Liver (tissue), 9 donors: Measurements from ENCODE around the gene MT1M. TPM values are rescaled to one million over a fixed set of nuclear protein-coding genes. Genes with fewer than 3 reads are reported as not detected.

Source experiments
- DNase-seq: peaks from one replicate; pipeline ENCODE4 v3.0.0-alpha.2; 2017; ENCODE audit warnings: low spot score
- H3K27ac ChIP-seq, 2 donors: one replicate each; pipeline ENCODE4 v1.7.0; 2013; ENCODE audit warnings: inconsistent platforms in 2 of 2, low read length in 2 of 2, control low read depth in 1 of 2, low read depth in 1 of 2, mild to moderate bottlenecking in 1 of 2
- H3K27me3 ChIP-seq, 4 donors: one replicate each; pipeline versions ENCODE4 v1.6.1 to v1.7.0; 2013; ENCODE audit warnings: low read length in 3 of 4, inconsistent platforms in 1 of 4, mild to moderate bottlenecking in 1 of 4, moderate library complexity in 1 of 4; ENCODE audit not compliant: control insufficient read depth in 4 of 4, insufficient read depth in 4 of 4
- H3K36me3 ChIP-seq, 4 donors: one replicate each; pipeline versions ENCODE4 v1.6.1 to v1.7.0; 2013; ENCODE audit warnings: low read length in 3 of 4, mild to moderate bottlenecking in 3 of 4, low read depth in 1 of 4, moderate library complexity in 1 of 4; ENCODE audit not compliant: control insufficient read depth in 4 of 4, insufficient read depth in 3 of 4
- H3K4me1 ChIP-seq, 4 donors: one replicate each; pipeline versions ENCODE4 v1.6.1 to v1.7.0; 2013; ENCODE audit warnings: low read length in 3 of 4, mild to moderate bottlenecking in 3 of 4, moderate library complexity in 1 of 4; ENCODE audit not compliant: control insufficient read depth in 4 of 4, insufficient read depth in 4 of 4
- H3K4me3 ChIP-seq, 3 donors: one replicate each; pipeline versions ENCODE4 v1.6.1 to v1.7.0; 2013; ENCODE audit warnings: low read length in 3 of 3, control low read depth in 1 of 3, low read depth in 1 of 3, mild to moderate bottlenecking in 1 of 3
- H3K9ac ChIP-seq, 2 donors: one replicate each; pipeline ENCODE4 v1.7.0; 2013; ENCODE audit warnings: low read length in 2 of 2, mild to moderate bottlenecking in 2 of 2, moderate library complexity in 2 of 2, control low read depth in 1 of 2, low read depth in 1 of 2
- H3K9me3 ChIP-seq, 4 donors: one replicate each; pipeline versions ENCODE4 v1.6.1 to v1.7.0; 2013; ENCODE audit warnings: low read length in 3 of 4; ENCODE audit not compliant: control insufficient read depth in 4 of 4
- ATF3 ChIP-seq: IDR thresholded peaks from 2 replicates; pipeline ENCODE4 v1.6.1; 2016; ENCODE audit warnings: antibody characterized with exemption
- FOXA1 ChIP-seq: IDR thresholded peaks from 2 replicates; pipeline ENCODE4 v1.6.1; 2016; ENCODE audit warnings: antibody characterized with exemption
- FOXA2 ChIP-seq: IDR thresholded peaks from 2 replicates; pipeline ENCODE4 v1.6.1; 2016; ENCODE audit warnings: antibody characterized with exemption
- GABPA ChIP-seq, 2 donors: IDR thresholded peaks in 1 of 2; conservative IDR thresholded peaks in 1 of 2; 2 replicates each; pipeline ENCODE4 v1.6.1; 2016; ENCODE audit warnings: antibody characterized with exemption in 2 of 2, mild to moderate bottlenecking in 1 of 2, moderate library complexity in 1 of 2
- HNF4A ChIP-seq, 2 donors: conservative IDR thresholded peaks; 2 replicates each; pipeline ENCODE4 v1.6.1; 2016; ENCODE audit warnings: antibody characterized with exemption in 2 of 2, mild to moderate bottlenecking in 2 of 2
- HNF4G ChIP-seq: IDR thresholded peaks from 2 replicates; pipeline ENCODE4 v1.6.1; 2016; ENCODE audit warnings: antibody characterized with exemption
- JUND ChIP-seq, 2 donors: IDR thresholded peaks; 2 replicates each; pipeline ENCODE4 v1.6.1; 2016; ENCODE audit warnings: antibody characterized with exemption in 2 of 2
- NR2F2 ChIP-seq: IDR thresholded peaks from 2 replicates; pipeline ENCODE4 v1.6.1; 2016; ENCODE audit warnings: antibody characterized with exemption
- RAD21 ChIP-seq, 2 donors: IDR thresholded peaks; 2 replicates each; pipeline ENCODE4 v1.6.1; 2016; ENCODE audit warnings: antibody characterized with exemption in 2 of 2, mild to moderate bottlenecking in 2 of 2
- REST ChIP-seq: IDR thresholded peaks from 2 replicates; pipeline ENCODE4 v1.6.1; 2016; ENCODE audit warnings: antibody characterized with exemption, mild to moderate bottlenecking
- RXRA ChIP-seq, 2 donors: IDR thresholded peaks; 2 replicates each; pipeline ENCODE4 v1.6.1; 2017 to 2018; ENCODE audit warnings: antibody characterized with exemption in 2 of 2, mild to moderate bottlenecking in 1 of 2
- SP1 ChIP-seq: IDR thresholded peaks from 2 replicates; pipeline ENCODE4 v1.6.1; 2018; ENCODE audit warnings: antibody characterized with exemption, mild to moderate bottlenecking
- TAF1 ChIP-seq: conservative IDR thresholded peaks from 2 replicates; pipeline ENCODE4 v1.6.1; 2016; ENCODE audit warnings: antibody characterized with exemption, mild to moderate bottlenecking
- WGBS: extraction: QIAGEN DNeasy Blood & Tissue Kit; methylation state at CpG from one replicate; pipeline ENCODE4 v1.1.7; 2013; 5-methylcytosine and 5-hydroxymethylcytosine counted together
- polyA plus RNA-seq, 2 donors: library from polyadenylated mRNA; stranded (reverse) in 1 of 2; unstranded in 1 of 2; fragments of 200-250 nt in 1 of 2; fragments of >200 nt in 1 of 2; fragmentation: Nextera tagmentation in 1 of 2; extraction: Ambion mirVana in 1 of 2; gene quantifications; one replicate each; pipeline versions ENCODE4 v1.2.1 to v1.2.3, GENCODE V29; 2013 to 2015
- total RNA-seq, 2 donors: library from RNA; depleted of rRNA; stranded (reverse); fragments of >200 nt; gene quantifications; one replicate each; pipeline ENCODE4 v1.2.3, GENCODE V29; 2014
- TF ChIP-seq, protein P1 (sequence below): fragments of 150-350 bp; IDR thresholded peaks from 2 replicates; pipeline ENCODE4 v1.5.1; 2017; ENCODE audit warnings: improper control_type of control experiment, low read depth, low read length; ENCODE audit not compliant: missing input control
- TF ChIP-seq, protein P2 (sequence below): IDR thresholded peaks from 2 replicates; pipeline ENCODE4 v1.6.1; 2016; ENCODE audit warnings: antibody characterized with exemption
- donor health status: healthy.
- donor health status: healthy.
- donor health status: healthy.
- donor health status: healthy.
- donor health status: healthy.

Gene MT1M
- total and polyA plus RNA-seq, 4 donors = 20.4 to 343 (median 194) TPM

- Histone ChIP-seq H3K36me3 (no peaks in the 10 kb centered on the region), H3K27me3 (no peaks in the 10 kb centered on the region), H3K9me3 (no peaks in the 10 kb centered on the region), H3K27ac (peak overlapping the region in 1 of 2 donors; percentile 87), H3K4me3 (no peak overlapping the region), H3K9ac (no peak overlapping the region), H3K4me1 (peaks cover 0 to 32% (median 10%) of the 10 kb centered on the region in 4 donors)
- 81% methylated on average over 9 of the region's 9 CpGs for WGBS
- DNase-seq = no peak
- TF ChIP-seq SP1 = no peak
- no peak for TF ChIP-seq FOXA2
- TF ChIP-seq, protein P1, sequence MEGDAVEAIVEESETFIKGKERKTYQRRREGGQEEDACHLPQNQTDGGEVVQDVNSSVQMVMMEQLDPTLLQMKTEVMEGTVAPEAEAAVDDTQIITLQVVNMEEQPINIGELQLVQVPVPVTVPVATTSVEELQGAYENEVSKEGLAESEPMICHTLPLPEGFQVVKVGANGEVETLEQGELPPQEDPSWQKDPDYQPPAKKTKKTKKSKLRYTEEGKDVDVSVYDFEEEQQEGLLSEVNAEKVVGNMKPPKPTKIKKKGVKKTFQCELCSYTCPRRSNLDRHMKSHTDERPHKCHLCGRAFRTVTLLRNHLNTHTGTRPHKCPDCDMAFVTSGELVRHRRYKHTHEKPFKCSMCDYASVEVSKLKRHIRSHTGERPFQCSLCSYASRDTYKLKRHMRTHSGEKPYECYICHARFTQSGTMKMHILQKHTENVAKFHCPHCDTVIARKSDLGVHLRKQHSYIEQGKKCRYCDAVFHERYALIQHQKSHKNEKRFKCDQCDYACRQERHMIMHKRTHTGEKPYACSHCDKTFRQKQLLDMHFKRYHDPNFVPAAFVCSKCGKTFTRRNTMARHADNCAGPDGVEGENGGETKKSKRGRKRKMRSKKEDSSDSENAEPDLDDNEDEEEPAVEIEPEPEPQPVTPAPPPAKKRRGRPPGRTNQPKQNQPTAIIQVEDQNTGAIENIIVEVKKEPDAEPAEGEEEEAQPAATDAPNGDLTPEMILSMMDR = no peak
- no peak for TF ChIP-seq RAD21 (IDR thresholded peaks at IDR 0.05)
- TF ChIP-seq ATF3 = no peak
- no peak for TF ChIP-seq FOXA1
- no peak for TF ChIP-seq TAF1
- TF ChIP-seq HNF4G = no peak
- TF ChIP-seq HNF4A (conservative IDR thresholded peaks at IDR 0.05) = no peak
- no peak for TF ChIP-seq REST
- TF ChIP-seq GABPA (IDR thresholded peaks at IDR 0.05 in 1 of 2, conservative IDR thresholded peaks at IDR 0.05 in 1 of 2) = no peak
- no peak for TF ChIP-seq JUND (IDR thresholded peaks at IDR 0.05)
- TF ChIP-seq, protein P2, sequence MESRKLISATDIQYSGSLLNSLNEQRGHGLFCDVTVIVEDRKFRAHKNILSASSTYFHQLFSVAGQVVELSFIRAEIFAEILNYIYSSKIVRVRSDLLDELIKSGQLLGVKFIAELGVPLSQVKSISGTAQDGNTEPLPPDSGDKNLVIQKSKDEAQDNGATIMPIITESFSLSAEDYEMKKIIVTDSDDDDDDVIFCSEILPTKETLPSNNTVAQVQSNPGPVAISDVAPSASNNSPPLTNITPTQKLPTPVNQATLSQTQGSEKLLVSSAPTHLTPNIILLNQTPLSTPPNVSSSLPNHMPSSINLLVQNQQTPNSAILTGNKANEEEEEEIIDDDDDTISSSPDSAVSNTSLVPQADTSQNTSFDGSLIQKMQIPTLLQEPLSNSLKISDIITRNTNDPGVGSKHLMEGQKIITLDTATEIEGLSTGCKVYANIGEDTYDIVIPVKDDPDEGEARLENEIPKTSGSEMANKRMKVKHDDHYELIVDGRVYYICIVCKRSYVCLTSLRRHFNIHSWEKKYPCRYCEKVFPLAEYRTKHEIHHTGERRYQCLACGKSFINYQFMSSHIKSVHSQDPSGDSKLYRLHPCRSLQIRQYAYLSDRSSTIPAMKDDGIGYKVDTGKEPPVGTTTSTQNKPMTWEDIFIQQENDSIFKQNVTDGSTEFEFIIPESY = no peak
- TF ChIP-seq NR2F2 = no peak
- TF ChIP-seq RXRA (IDR thresholded peaks at IDR 0.05) = no peak
Measured at GRCh38 chr16:56636616-56637413, 4.4 kb downstream of the MT1M start.
